HepG2 (cell line): ENCODE measurements around the gene B9D2. TPM values are rescaled to one million over a fixed set of nuclear protein-coding genes. Genes with fewer than 3 reads are reported as not detected.

ENCODE experiments used
- ATAC-seq: fragments of 200-7000 bp; cut with Tn5 transposase; 3 replicates; pipeline ENCODE4 v1.9.1; 2020; ENCODE audit warnings: mild to moderate bottlenecking, moderate library complexity
- BruUV-seq: library from RNA; stranded (reverse); fragments of 400-500 nt; replicated peaks from 2 replicates; lab custom pipeline; 2021; lab: Mats Ljungman, UMichigan
- CTCF ChIA-PET: fragments of 300-600 bp; formaldehyde crosslinking; extraction: SDS; loops from one replicate; lab custom pipeline; 2021; ENCODE audit warnings: low total read pairs, inconsistent platforms, low intra/inter-chr PET ratio; lab: Yijun Ruan, JAX
- POLR2A ChIA-PET: fragments of 350-600 bp; sonication (Branson Sonifier 250); formaldehyde crosslinking; loops from one replicate; lab custom pipeline; 2020; ENCODE audit warnings: antibody characterized with exemption, inconsistent platforms; lab: Yijun Ruan, JAX
- DNase-seq: peaks from one replicate; pipeline ENCODE4 v3.0.0-alpha.2; 2015; ENCODE audit warnings: low spot score
- FAIRE-seq: peaks from 3 replicates; lab custom pipeline; 2011; peaks lifted over from hg19 to GRCh38; lab: Jason Lieb, UNC
- H2AFZ ChIP-seq: one replicate; pipeline ENCODE4 v1.6.1; 2011; ENCODE audit warnings: low read length, inconsistent platforms
- H3K27ac ChIP-seq: fragments of 300-600 bp; 3 replicates; pipeline ENCODE4 v1.8.0; 2011; ENCODE audit warnings: mixed run types, mild to moderate bottlenecking, mixed read lengths, low read length, inconsistent platforms; ENCODE audit not compliant: insufficient read depth; ENCODE audit errors: extremely low read length
- H3K27me3 ChIP-seq, 2 experiments: fragments of 200-600 bp in 1 of 2; 2 replicates in 1 of 2; 3 replicates in 1 of 2; pipeline versions ENCODE4 v1.6.0 to v1.8.0; 2011; ENCODE audit warnings: low read length in 2 of 2, mild to moderate bottlenecking in 2 of 2, moderate library complexity in 2 of 2, inconsistent platforms in 1 of 2; ENCODE audit not compliant: insufficient read depth in 2 of 2, control insufficient read depth in 1 of 2
- H3K36me3 ChIP-seq, 2 experiments: fragments of 200-600 bp in 1 of 2; replicated peaks in 1 of 2; 2 replicates in 1 of 2; 3 replicates in 1 of 2; pipeline versions ENCODE4 v1.5.1 to v1.8.0; 2011; ENCODE audit warnings: low read length in 2 of 2, inconsistent platforms in 1 of 2; ENCODE audit not compliant: insufficient read depth in 2 of 2, control insufficient read depth in 1 of 2
- H3K4me1 ChIP-seq: 2 replicates; pipeline ENCODE4 v1.5.1; 2012; ENCODE audit warnings: low read length, inconsistent platforms; ENCODE audit not compliant: insufficient read depth
- H3K4me2 ChIP-seq: 2 replicates; pipeline ENCODE4 v1.6.0; 2011; ENCODE audit warnings: low read depth, low read length, inconsistent platforms
- H3K4me3 ChIP-seq, 3 experiments: fragments of 200-600 bp in 1 of 3; sonication (generic), shearing (Covaris generic) in 1 of 3; replicated peaks in 1 of 3; 2 replicates each; pipeline ENCODE4 v1.5.1; 2011 to 2016; ENCODE audit warnings: low read length in 3 of 3, inconsistent platforms in 2 of 3, low read depth in 2 of 3, mild to moderate bottlenecking in 2 of 3, control low read depth in 1 of 3, mixed read lengths in 1 of 3; ENCODE audit not compliant: insufficient read depth in 1 of 3
- H3K79me2 ChIP-seq: one replicate; pipeline ENCODE4 v1.6.1; 2011; ENCODE audit warnings: low read length, inconsistent platforms; ENCODE audit not compliant: insufficient read depth
- H3K9ac ChIP-seq: 2 replicates; pipeline ENCODE4 v1.6.0; 2011; ENCODE audit warnings: mild to moderate bottlenecking, low read depth, low read length, inconsistent platforms; ENCODE audit not compliant: insufficient read depth
- H3K9me3 ChIP-seq: 2 replicates; pipeline ENCODE4 v1.5.1; 2012; ENCODE audit warnings: mild to moderate bottlenecking, low read length
- H4K20me1 ChIP-seq: 2 replicates; pipeline ENCODE4 v1.6.0; 2011; ENCODE audit warnings: inconsistent platforms, mild to moderate bottlenecking, low read length, moderate library complexity; ENCODE audit not compliant: insufficient read depth
- AHR ChIP-seq: IDR thresholded peaks from 2 replicates; pipeline ENCODE4 v1.6.1; 2018; ENCODE audit warnings: missing genetic modification reagents, missing compliant biosample characterization
- ARHGAP35 ChIP-seq: sonication (generic); formaldehyde crosslinking; IDR thresholded peaks from 2 replicates; pipeline ENCODE4 v1.9.0; 2022; ENCODE audit warnings: mild to moderate bottlenecking, inconsistent platforms, moderate library complexity, missing genetic modification reagents, borderline replicate concordance
- EEA1 ChIP-seq: sonication (generic); formaldehyde crosslinking; IDR thresholded peaks from 2 replicates; pipeline ENCODE4 v1.5.1; 2020; ENCODE audit warnings: mild to moderate bottlenecking, missing genetic modification reagents, borderline replicate concordance
- HIVEP1 ChIP-seq: sonication (generic); formaldehyde crosslinking; IDR thresholded peaks from 2 replicates; pipeline ENCODE4 v1.4.0; 2020; ENCODE audit warnings: mild to moderate bottlenecking, missing genetic modification reagents
- MAZ ChIP-seq, 2 experiments: sonication (generic) in 1 of 2; formaldehyde crosslinking in 1 of 2; IDR thresholded peaks; 2 replicates each; pipeline versions ENCODE4 v1.5.0 to v1.6.1; 2012 to 2020; ENCODE audit warnings: low read depth in 2 of 2, mild to moderate bottlenecking in 2 of 2, borderline replicate concordance in 1 of 2, improper control_type of control experiment in 1 of 2, low read length in 1 of 2, missing genetic modification reagents in 1 of 2, moderate library complexity in 1 of 2
- SP2 ChIP-seq: sonication (generic); formaldehyde crosslinking; IDR thresholded peaks from 2 replicates; pipeline ENCODE4 v1.5.1; 2020; ENCODE audit warnings: mild to moderate bottlenecking, missing genetic modification reagents
- ZC3H4 ChIP-seq: sonication (generic); formaldehyde crosslinking; IDR thresholded peaks from 2 replicates; pipeline ENCODE4 v1.4.0; 2020; ENCODE audit warnings: missing genetic modification reagents, borderline replicate concordance
- ZNF136 ChIP-seq: sonication (generic); formaldehyde crosslinking; IDR thresholded peaks from 2 replicates; pipeline ENCODE4 v1.8.1; 2022; ENCODE audit warnings: low read depth, mild to moderate bottlenecking, moderate library complexity, missing genetic modification reagents
- ZNF350 ChIP-seq: sonication (generic); formaldehyde crosslinking; IDR thresholded peaks from 2 replicates; pipeline ENCODE4 v1.4.0; 2020; ENCODE audit warnings: mild to moderate bottlenecking, low read depth, missing genetic modification reagents, borderline replicate concordance
- ZNF562 ChIP-seq: sonication (generic); formaldehyde crosslinking; IDR thresholded peaks from 2 replicates; pipeline ENCODE4 v1.8.0; 2022; ENCODE audit warnings: missing genetic modification reagents, borderline replicate concordance
- ZNF703 ChIP-seq: sonication (generic); formaldehyde crosslinking; IDR thresholded peaks from 2 replicates; pipeline ENCODE4 v1.5.1; 2020; ENCODE audit warnings: missing genetic modification reagents, mild to moderate bottlenecking, moderate library complexity, borderline replicate concordance
- ZNF773 ChIP-seq: sonication (generic); formaldehyde crosslinking; IDR thresholded peaks from 2 replicates; pipeline ENCODE4 v1.4.0; 2020; ENCODE audit warnings: missing genetic modification reagents, borderline replicate concordance
- ZNF879 ChIP-seq: sonication (generic); formaldehyde crosslinking; IDR thresholded peaks from 2 replicates; pipeline ENCODE4 v1.8.1; 2023; ENCODE audit warnings: missing genetic modification reagents
- WGBS: methylation state at CpG from one replicate; pipeline ENCODE4 v1.1.6; 2017; ENCODE audit warnings: low lambda C conversion rate; 5-methylcytosine and 5-hydroxymethylcytosine counted together
- in situ Hi-C: cut with HindIII; loops from 2 replicates; pipeline ENCODE4 v1.10.0; 2017; ENCODE audit warnings: low pct_unique_long_range_greater_than_20kb; ENCODE audit not compliant: extremely low pct_ligation_motif_present
- intact Hi-C: fragments of 100-400 bp; cut with micrococcal nuclease; formaldehyde crosslinking; loops from one replicate; pipeline ENCODE4 v1.10.0; 2022; ENCODE audit not compliant: unreplicated experiment
- polyA plus RNA-seq, 8 experiments: library from polyadenylated mRNA; depleted of rRNA in 3 of 8; stranded (reverse) in 7 of 8; unstranded in 1 of 8; fragments of >200 nt; fragmentation: Illumina TruSeq in 4 of 8; extraction: Trizol in 4 of 8; gene quantifications; 2 replicates each; pipeline versions ENCODE4 v1.2.1 to v1.2.3, GENCODE V29; 2011 to 2016; ENCODE audit warnings: low read depth in 4 of 8, missing spikeins in 1 of 8, mixed read lengths in 1 of 8; ENCODE audit not compliant: insufficient read depth in 1 of 8
- total RNA-seq, 5 experiments: library from RNA; depleted of rRNA; stranded (reverse); fragments of >200 nt; fragmentation: Illumina TruSeq; extraction: Trizol; gene quantifications; 2 replicates each; pipeline ENCODE4 v1.2.3, GENCODE V29; 2016; ENCODE audit warnings: low read depth in 1 of 5
- TF ChIP-seq, protein P1 (sequence below): sonication (generic); formaldehyde crosslinking; IDR thresholded peaks from 2 replicates; pipeline ENCODE4 v1.4.0; 2020; ENCODE audit warnings: missing genetic modification reagents
- TF ChIP-seq, protein P2 (sequence below): sonication (generic); formaldehyde crosslinking; IDR thresholded peaks from 2 replicates; pipeline ENCODE4 v1.4.0; 2020; ENCODE audit warnings: missing genetic modification reagents
- TF ChIP-seq, protein P3 (sequence below): sonication (generic); formaldehyde crosslinking; IDR thresholded peaks from 2 replicates; pipeline ENCODE4 v1.4.0; 2020; ENCODE audit warnings: missing genetic modification reagents
- TF ChIP-seq, protein P4 (sequence below): sonication (generic); formaldehyde crosslinking; IDR thresholded peaks from 2 replicates; pipeline ENCODE4 v1.4.0; 2020; ENCODE audit warnings: missing genetic modification reagents

The B9D2 gene
- total and polyA plus RNA-seq, 2 of the 13 experiments (the other 11 are each of a cell fraction or from before 2014, with no cell fraction given) = 3.1 to 4.4 TPM

DNA sequence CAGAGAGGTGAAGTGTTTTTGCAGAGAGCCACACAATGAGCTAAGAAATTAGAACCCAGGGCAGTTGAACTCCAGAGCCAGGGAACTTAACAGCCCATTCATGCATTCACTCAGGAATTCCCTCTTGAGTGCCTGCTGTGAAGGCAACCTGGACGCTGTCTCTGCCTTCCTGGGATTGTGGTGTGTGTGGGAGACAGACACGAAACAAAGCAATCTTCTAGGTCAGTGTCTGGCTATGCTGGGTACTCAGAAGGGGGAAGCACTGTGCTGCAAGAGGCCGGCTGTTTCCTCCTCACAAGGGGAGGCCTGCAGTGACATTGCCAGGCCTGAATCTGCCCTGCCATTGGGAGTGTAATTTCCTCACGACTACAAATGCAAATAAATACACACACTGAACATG is 43.3 kb upstream of the B9D2 start:
- H3K79me2 ChIP-seq = no peaks in the 10 kb centered on the region
- no peak overlapping the region for H3K9ac ChIP-seq
- no TSS peak for BruUV-seq
- H3K27ac ChIP-seq = no peak overlapping the region
- intact Hi-C loops (no loop called here), in situ Hi-C loops (no loop called here)
- no peaks in the 10 kb centered on the region for H3K9me3 ChIP-seq
- ATAC-seq (no peak), DNase-seq (no peak), FAIRE-seq (no peak)
- H3K27me3 ChIP-seq = no peaks in the 10 kb centered on the region
- no peak overlapping the region for H3K4me2 ChIP-seq
- ChIA-PET POLR2A (no interaction called here), CTCF (no interaction called here)
- no peak overlapping the region for H3K4me3 ChIP-seq
- peaks cover 0 to 2% of the 10 kb centered on the region in 2 experiments; a peak in 3 of 5 replicates for H3K36me3 ChIP-seq
- H2AFZ ChIP-seq = no peak overlapping the region
- 61% methylated on average over 2 of the region's 4 CpGs for WGBS
- no peaks in the 10 kb centered on the region for H4K20me1 ChIP-seq
- peaks cover 23% of the 10 kb centered on the region for H3K4me1 ChIP-seq
- no peak for TF ChIP-seq HIVEP1 (CRISPR knock-in tag)
- no peak for TF ChIP-seq EEA1
- no peak for TF ChIP-seq MAZ (IDR thresholded peaks at IDR 0.05; ENCODE audit: borderline replicate concordance, low read depth, low read length)
- no peak for TF ChIP-seq MAZ (CRISPR knock-in tag; IDR thresholded peaks at IDR 0.05; ENCODE audit: low read depth)
- TF ChIP-seq SP2 = no peak
- no peak for TF ChIP-seq ZNF773
- TF ChIP-seq ZC3H4 (CRISPR knock-in tag) = no peak
- TF ChIP-seq, protein P1, sequence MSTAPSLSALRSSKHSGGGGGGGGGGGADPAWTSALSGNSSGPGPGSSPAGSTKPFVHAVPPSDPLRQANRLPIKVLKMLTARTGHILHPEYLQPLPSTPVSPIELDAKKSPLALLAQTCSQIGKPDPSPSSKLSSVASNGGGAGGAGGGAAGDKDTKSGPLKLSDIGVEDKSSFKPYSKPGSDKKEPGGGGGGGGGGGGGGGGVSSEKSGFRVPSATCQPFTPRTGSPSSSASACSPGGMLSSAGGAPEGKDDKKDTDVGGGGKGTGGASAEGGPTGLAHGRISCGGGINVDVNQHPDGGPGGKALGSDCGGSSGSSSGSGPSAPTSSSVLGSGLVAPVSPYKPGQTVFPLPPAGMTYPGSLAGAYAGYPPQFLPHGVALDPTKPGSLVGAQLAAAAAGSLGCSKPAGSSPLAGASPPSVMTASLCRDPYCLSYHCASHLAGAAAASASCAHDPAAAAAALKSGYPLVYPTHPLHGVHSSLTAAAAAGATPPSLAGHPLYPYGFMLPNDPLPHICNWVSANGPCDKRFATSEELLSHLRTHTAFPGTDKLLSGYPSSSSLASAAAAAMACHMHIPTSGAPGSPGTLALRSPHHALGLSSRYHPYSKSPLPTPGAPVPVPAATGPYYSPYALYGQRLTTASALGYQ (CRISPR knock-in tag) = no peak
- TF ChIP-seq ZNF562 = no peak
- TF ChIP-seq, protein P2, sequence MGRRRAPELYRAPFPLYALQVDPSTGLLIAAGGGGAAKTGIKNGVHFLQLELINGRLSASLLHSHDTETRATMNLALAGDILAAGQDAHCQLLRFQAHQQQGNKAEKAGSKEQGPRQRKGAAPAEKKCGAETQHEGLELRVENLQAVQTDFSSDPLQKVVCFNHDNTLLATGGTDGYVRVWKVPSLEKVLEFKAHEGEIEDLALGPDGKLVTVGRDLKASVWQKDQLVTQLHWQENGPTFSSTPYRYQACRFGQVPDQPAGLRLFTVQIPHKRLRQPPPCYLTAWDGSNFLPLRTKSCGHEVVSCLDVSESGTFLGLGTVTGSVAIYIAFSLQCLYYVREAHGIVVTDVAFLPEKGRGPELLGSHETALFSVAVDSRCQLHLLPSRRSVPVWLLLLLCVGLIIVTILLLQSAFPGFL (CRISPR knock-in tag) = no peak
- TF ChIP-seq ARHGAP35 (CRISPR knock-in tag) = no peak
- no peak for TF ChIP-seq ZNF879 (CRISPR knock-in tag)
- no peak for TF ChIP-seq ZNF703 (CRISPR knock-in tag)
- TF ChIP-seq, protein P3, sequence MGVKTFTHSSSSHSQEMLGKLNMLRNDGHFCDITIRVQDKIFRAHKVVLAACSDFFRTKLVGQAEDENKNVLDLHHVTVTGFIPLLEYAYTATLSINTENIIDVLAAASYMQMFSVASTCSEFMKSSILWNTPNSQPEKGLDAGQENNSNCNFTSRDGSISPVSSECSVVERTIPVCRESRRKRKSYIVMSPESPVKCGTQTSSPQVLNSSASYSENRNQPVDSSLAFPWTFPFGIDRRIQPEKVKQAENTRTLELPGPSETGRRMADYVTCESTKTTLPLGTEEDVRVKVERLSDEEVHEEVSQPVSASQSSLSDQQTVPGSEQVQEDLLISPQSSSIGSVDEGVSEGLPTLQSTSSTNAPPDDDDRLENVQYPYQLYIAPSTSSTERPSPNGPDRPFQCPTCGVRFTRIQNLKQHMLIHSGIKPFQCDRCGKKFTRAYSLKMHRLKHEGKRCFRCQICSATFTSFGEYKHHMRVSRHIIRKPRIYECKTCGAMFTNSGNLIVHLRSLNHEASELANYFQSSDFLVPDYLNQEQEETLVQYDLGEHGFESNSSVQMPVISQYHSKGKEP (CRISPR knock-in tag) = no peak
- no peak for TF ChIP-seq ZNF350 (CRISPR knock-in tag)
- TF ChIP-seq ZNF136 (CRISPR knock-in tag) = no peak
- TF ChIP-seq, protein P4, sequence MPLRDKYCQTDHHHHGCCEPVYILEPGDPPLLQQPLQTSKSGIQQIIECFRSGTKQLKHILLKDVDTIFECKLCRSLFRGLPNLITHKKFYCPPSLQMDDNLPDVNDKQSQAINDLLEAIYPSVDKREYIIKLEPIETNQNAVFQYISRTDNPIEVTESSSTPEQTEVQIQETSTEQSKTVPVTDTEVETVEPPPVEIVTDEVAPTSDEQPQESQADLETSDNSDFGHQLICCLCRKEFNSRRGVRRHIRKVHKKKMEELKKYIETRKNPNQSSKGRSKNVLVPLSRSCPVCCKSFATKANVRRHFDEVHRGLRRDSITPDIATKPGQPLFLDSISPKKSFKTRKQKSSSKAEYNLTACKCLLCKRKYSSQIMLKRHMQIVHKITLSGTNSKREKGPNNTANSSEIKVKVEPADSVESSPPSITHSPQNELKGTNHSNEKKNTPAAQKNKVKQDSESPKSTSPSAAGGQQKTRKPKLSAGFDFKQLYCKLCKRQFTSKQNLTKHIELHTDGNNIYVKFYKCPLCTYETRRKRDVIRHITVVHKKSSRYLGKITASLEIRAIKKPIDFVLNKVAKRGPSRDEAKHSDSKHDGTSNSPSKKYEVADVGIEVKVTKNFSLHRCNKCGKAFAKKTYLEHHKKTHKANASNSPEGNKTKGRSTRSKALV (CRISPR knock-in tag) = no peak
- no peak for TF ChIP-seq AHR (CRISPR knock-in tag)
